CD4-positive, alpha-beta T cell treated with Interleukin-6 for 4 hours (primary cell): Measurements from ENCODE around the gene ARHGAP4.

Source experiments
- DNase-seq: peaks from one replicate; pipeline ENCODE4 v3.0.0-alpha.2; 2020; ENCODE audit warnings: mixed read lengths

The ARHGAP4 gene

GRCh38 chrX:153863251-153863991 is 62.6 kb downstream of the ARHGAP4 start:
- DNase-seq, result no peak

- DNase-seq, result no peak
Measured at GRCh38 chrX:153862369-153863250, 63.5 kb downstream of the ARHGAP4 start.

GRCh38 chrX:153861733-153862310 is 64.2 kb downstream of the ARHGAP4 start:
- no peak for DNase-seq

GRCh38 chrX:153861151-153861550 is 64.9 kb downstream of the ARHGAP4 start:
- DNase-seq, result no peak
